PC-3 (cell line): ENCODE measurements around the gene PCDH15. TPM values are rescaled to one million over a fixed set of nuclear protein-coding genes. Genes with fewer than 3 reads are reported as not detected.

Experiments
- ATAC-seq: fragments of 200-7000 bp; cut with Tn5 transposase; 2 replicates; pipeline ENCODE4 v1.9.1; 2020; ENCODE audit warnings: mild to moderate bottlenecking, moderate library complexity
- BruUV-seq: library from RNA; stranded (reverse); fragments of 400-500 nt; replicated peaks from 2 replicates; lab custom pipeline; 2021; lab: Mats Ljungman, UMichigan
- CTCF ChIA-PET: fragments of 300-600 bp; sonication (Branson Sonifier 250); formaldehyde crosslinking; loops from one replicate; lab custom pipeline; 2022; ENCODE audit warnings: antibody characterized with exemption; lab: Charles Lee
- POLR2A ChIA-PET: fragments of 300-600 bp; sonication (Branson Sonifier 250); formaldehyde crosslinking; loops from one replicate; lab custom pipeline; 2022; ENCODE audit warnings: antibody characterized with exemption; ENCODE audit not compliant: unreplicated experiment; lab: Charles Lee
- DNase-seq: peaks from one replicate; pipeline ENCODE4 v3.0.0-alpha.2; 2015
- H2AFZ ChIP-seq: fragments of 300-600 bp; sonication (generic); 2 replicates; pipeline ENCODE4 v1.6.0; 2016; ENCODE audit warnings: antibody characterized with exemption, low read length
- H3F3A ChIP-seq: fragments of 300-600 bp; sonication (generic); one replicate; pipeline ENCODE4 v1.6.0; 2017; ENCODE audit warnings: antibody characterized with exemption, low read length, control low read depth, mild to moderate bottlenecking; ENCODE audit not compliant: unreplicated experiment
- H3K27ac ChIP-seq: fragments of 300-600 bp; sonication (generic); 2 replicates; pipeline ENCODE4 v1.5.1; 2016; ENCODE audit warnings: mild to moderate bottlenecking, low read length
- H3K27me3 ChIP-seq: fragments of 300-600 bp; sonication (generic); 2 replicates; pipeline ENCODE4 v1.6.1; 2016; ENCODE audit warnings: low read length, mixed read lengths
- H3K36me3 ChIP-seq: fragments of 300-600 bp; sonication (generic); 2 replicates; pipeline ENCODE4 v1.6.1; 2016; ENCODE audit warnings: low read depth, mixed run types, low read length, mixed read lengths
- H3K4me1 ChIP-seq: fragments of 300-600 bp; sonication (generic); 2 replicates; pipeline ENCODE4 v1.5.1; 2016; ENCODE audit warnings: low read length; ENCODE audit not compliant: insufficient read depth
- H3K4me2 ChIP-seq: fragments of 300-600 bp; sonication (generic); 2 replicates; pipeline ENCODE4 v1.6.0; 2016; ENCODE audit warnings: low read length
- H3K4me3 ChIP-seq: fragments of 300-600 bp; sonication (generic); 2 replicates; pipeline ENCODE4 v1.5.1; 2016; ENCODE audit warnings: mild to moderate bottlenecking, low read length, mixed read lengths
- H3K79me2 ChIP-seq: fragments of 300-600 bp; sonication (generic); 2 replicates; pipeline ENCODE4 v1.6.1; 2017; ENCODE audit warnings: low read length, mixed read lengths
- H3K9ac ChIP-seq: fragments of 300-600 bp; sonication (generic); 2 replicates; pipeline ENCODE4 v1.6.0; 2016; ENCODE audit warnings: mild to moderate bottlenecking, low read length
- H3K9me2 ChIP-seq: fragments of 300-600 bp; sonication (generic); replicated peaks from 2 replicates; pipeline ENCODE4 v1.6.1; 2016; ENCODE audit warnings: mixed run types, low read length, mixed read lengths
- H3K9me3 ChIP-seq: fragments of 300-600 bp; sonication (generic); 2 replicates; pipeline ENCODE4 v1.6.1; 2016; ENCODE audit warnings: low read length, mixed read lengths
- H4K20me1 ChIP-seq: fragments of 300-600 bp; sonication (generic); 2 replicates; pipeline ENCODE4 v1.6.1; 2016; ENCODE audit warnings: low read length, mixed read lengths
- CTCF ChIP-seq: fragments of 300-600 bp; sonication (generic); conservative IDR thresholded peaks from 2 replicates; pipeline ENCODE4 v1.5.1; 2017; ENCODE audit warnings: antibody characterized with exemption, low read depth, mild to moderate bottlenecking, low read length
- EZH2 ChIP-seq: fragments of 300-600 bp; sonication (generic); IDR thresholded peaks from one replicate; pipeline ENCODE4 v1.6.1; 2017; ENCODE audit warnings: antibody characterized with exemption, mild to moderate bottlenecking, low read length; ENCODE audit not compliant: unreplicated experiment
- EZH2phosphoT487 ChIP-seq: fragments of 300-600 bp; sonication (generic); IDR thresholded peaks from 2 replicates; pipeline ENCODE4 v1.6.1; 2018; ENCODE audit warnings: mild to moderate bottlenecking, antibody characterized with exemption, low read length, borderline replicate concordance
- intact Hi-C: fragments of 100-400 bp; cut with micrococcal nuclease; formaldehyde crosslinking; loops from 2 replicates; pipeline ENCODE4 v1.9.0; 2023
- total RNA-seq: library from RNA; depleted of rRNA; stranded (reverse); fragments of >200 nt; gene quantifications from 2 replicates; pipeline ENCODE4 v1.2.3, GENCODE V29; 2014

The PCDH15 gene
- total RNA-seq, 1 experiment from 2014 or later = not detected

- ChIA-PET POLR2A (no interaction called here), CTCF (no interaction called here)
- no peak for ATAC-seq
- H3F3A ChIP-seq = no peaks in the 10 kb centered on the region
- no peak overlapping the region for H3K27ac ChIP-seq
- H3K36me3 ChIP-seq = no peaks in the 10 kb centered on the region
- no peak overlapping the region for H3K9ac ChIP-seq
- H3K79me2 ChIP-seq = no peaks in the 10 kb centered on the region
- H3K4me1 ChIP-seq = no peaks in the 10 kb centered on the region
- intact Hi-C loops = no loop called here
- H3K9me2 ChIP-seq = no peaks in the 10 kb centered on the region
- no peak overlapping the region for H3K4me2 ChIP-seq
- H3K4me3 ChIP-seq = no peak overlapping the region
- TF ChIP-seq EZH2 = no peak
- no peak for TF ChIP-seq EZH2phosphoT487
- no peak for TF ChIP-seq CTCF
- H3K9me3 ChIP-seq = no peaks in the 10 kb centered on the region
- DNase-seq = no peak
- H2AFZ ChIP-seq = no peak overlapping the region
- H3K27me3 ChIP-seq = no peaks in the 10 kb centered on the region
- no TSS peak for BruUV-seq
- no peaks in the 10 kb centered on the region for H4K20me1 ChIP-seq
Measured at GRCh38 chr10:54843085-54843646, 42.1 kb upstream of the PCDH15 start.

- ChIA-PET CTCF (no interaction called here), POLR2A (no interaction called here)
- Histone ChIP-seq H3K9me2 (no peaks in the 10 kb centered on the region), H3F3A (no peaks in the 10 kb centered on the region), H3K4me3 (no peak overlapping the region), H3K4me1 (no peaks in the 10 kb centered on the region), H4K20me1 (no peaks in the 10 kb centered on the region), H3K9me3 (no peaks in the 10 kb centered on the region), H2AFZ (no peak overlapping the region), H3K36me3 (no peaks in the 10 kb centered on the region), H3K9ac (no peak overlapping the region), H3K27ac (no peak overlapping the region), H3K27me3 (no peaks in the 10 kb centered on the region), H3K79me2 (no peaks in the 10 kb centered on the region), H3K4me2 (no peak overlapping the region)
- intact Hi-C loops = no loop called here
- TF ChIP-seq CTCF (no peak), EZH2 (no peak), EZH2phosphoT487 (no peak)
- ATAC-seq (no peak), DNase-seq (no peak)
- BruUV-seq = no TSS peak
Measured at GRCh38 chr10:54837479-54837878, 36.4 kb upstream of the PCDH15 start.

GRCh38 chr10:54833029-54833428 is 32.0 kb upstream of the PCDH15 start:
- no peak for DNase-seq
- no peaks in the 10 kb centered on the region for H3K79me2 ChIP-seq
- ChIA-PET POLR2A (no interaction called here), CTCF (no interaction called here)
- intact Hi-C loops = no loop called here
- H3K27ac ChIP-seq = no peak overlapping the region
- no peaks in the 10 kb centered on the region for H3K27me3 ChIP-seq
- no peak overlapping the region for H3K4me2 ChIP-seq
- H3K36me3 ChIP-seq = no peaks in the 10 kb centered on the region
- ATAC-seq = no peak
- H2AFZ ChIP-seq = no peak overlapping the region
- no peaks in the 10 kb centered on the region for H4K20me1 ChIP-seq
- TF ChIP-seq CTCF (no peak), EZH2phosphoT487 (no peak), EZH2 (no peak)
- no peaks in the 10 kb centered on the region for H3K9me3 ChIP-seq
- no peaks in the 10 kb centered on the region for H3K4me1 ChIP-seq
- H3K9ac ChIP-seq = no peak overlapping the region
- H3K4me3 ChIP-seq = no peak overlapping the region
- no peaks in the 10 kb centered on the region for H3K9me2 ChIP-seq
- BruUV-seq = no TSS peak
- no peaks in the 10 kb centered on the region for H3F3A ChIP-seq
